Dermis microvascular lymphatic vessel endothelial cell (primary cell): Measurements from ENCODE around the gene SCN5A. TPM values are rescaled to one million over a fixed set of nuclear protein-coding genes. Genes with fewer than 3 reads are reported as not detected.

Experiments used
- DNase-seq, 2 donors: peaks; one replicate each; pipeline versions ENCODE4 v3.0.0 to v3.0.0-alpha.2; 2010; ENCODE audit warnings: low read depth in 2 of 2
- total RNA-seq: library from RNA; depleted of rRNA; stranded (reverse); fragments of >200 nt; gene quantifications from 2 replicates; pipeline ENCODE4 v1.2.1, GENCODE V29; 2014

Gene SCN5A
- 6.2 and 10.1 TPM in 2 replicates for total RNA-seq

GRCh38 chr3:38649500-38650247, at the start of gene SCN5A:
TSS of gene SCN5A (minus strand) at chr3:38649687. CDS start at chr3:38633307, 16,380 bp downstream.
- peak in 1 of 2 donors; percentile 60 for DNase-seq

DNA sequence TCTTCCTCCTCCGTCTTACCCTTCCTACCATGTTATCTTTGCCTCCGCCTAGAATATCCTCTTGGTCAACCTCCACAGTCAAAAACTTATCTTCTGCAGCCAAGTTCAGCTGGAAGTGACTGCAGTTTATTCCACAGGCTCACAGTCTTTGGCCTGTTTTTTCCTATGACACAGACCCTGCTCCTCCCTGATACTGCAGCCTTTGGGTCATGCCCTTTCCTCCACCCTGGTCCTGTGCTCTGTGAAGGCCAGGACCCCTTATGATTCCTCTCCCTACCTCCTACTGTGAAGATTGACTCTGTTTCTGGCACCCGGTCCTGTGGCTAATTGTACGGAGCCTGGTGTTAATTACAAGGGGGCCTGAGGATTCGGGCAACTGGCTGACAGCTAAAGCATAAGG, 49.3 kb upstream of the SCN5A start:
- DNase-seq, result no peak

GRCh38 chr3:38698061-38698460, 48.6 kb upstream of the SCN5A start:
- DNase-seq, result no peak

- no peak for DNase-seq
These were observed 46.5 kb upstream of the SCN5A start for GRCh38 chr3:38696034-38696433.

GRCh38 chr3:38690185-38690584, 40.7 kb upstream of the SCN5A start:
- DNase-seq, result peak in 1 of 2 donors; percentile 7

DNA sequence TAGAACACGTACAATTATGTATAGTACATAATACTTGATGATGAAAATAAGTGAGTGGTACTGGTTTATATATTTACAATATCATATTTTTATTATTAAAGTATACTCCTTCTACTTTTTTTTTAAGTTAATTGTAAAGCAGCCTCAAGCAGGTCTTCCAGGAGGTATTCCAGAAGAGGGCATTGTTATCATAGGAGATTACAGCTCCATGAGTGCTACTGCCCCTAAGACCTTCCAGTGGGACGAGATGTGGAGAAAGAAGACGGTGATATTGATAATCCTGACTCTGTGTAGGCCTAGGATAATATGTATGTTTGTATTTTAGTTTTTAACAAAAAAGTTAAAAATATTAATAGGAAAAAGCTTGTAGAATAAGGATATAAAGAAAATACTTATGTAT, 40.3 kb upstream of the SCN5A start:
- DNase-seq, result peak in 1 of 2 donors; percentile 6

GRCh38 chr3:38689346-38689745, 39.9 kb upstream of the SCN5A start:
- DNase-seq, result no peak

DNA sequence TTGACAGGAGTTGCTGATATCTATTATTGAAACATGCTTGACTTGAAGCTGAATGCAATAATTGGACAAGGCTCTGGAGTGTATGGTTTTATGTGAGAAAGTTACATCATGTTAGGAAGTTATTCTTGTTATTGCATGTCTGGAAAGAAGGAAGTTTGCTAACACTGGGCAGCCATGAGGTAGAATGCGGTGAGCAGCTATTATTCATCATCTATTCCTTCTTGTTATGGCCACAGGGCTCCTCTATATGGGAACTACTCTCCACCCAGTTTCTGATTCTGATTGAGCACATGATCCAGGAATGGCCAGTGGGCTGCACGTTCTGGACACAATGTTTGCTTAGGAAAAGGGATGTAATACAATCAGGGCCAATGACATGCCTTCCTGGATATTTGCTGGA, 37.8 kb upstream of the SCN5A start:
- DNase-seq, result no peak

GRCh38 chr3:38684546-38684945, 35.1 kb upstream of the SCN5A start:
- DNase-seq, result no peak

DNA sequence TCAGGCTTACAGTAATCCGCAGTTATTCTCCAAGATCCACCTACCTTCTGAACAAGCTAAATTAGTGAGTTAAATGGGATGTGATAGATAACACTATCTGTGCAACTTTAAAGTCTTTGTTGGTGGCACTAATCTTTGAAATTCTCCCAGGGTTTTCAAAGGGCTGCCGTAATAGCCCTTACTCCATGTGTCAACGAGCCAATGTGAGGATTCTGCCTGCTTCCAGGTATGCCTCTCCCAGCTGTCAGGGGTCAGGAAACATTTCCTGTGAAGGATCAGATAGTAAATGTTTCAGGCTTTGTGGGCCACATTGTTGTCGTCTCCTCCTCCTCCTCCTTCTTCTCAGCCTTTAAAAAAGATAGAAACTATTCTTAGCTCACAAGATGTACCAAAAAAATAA, 20.2 kb upstream of the SCN5A start:
- DNase-seq, result no peak

DNA sequence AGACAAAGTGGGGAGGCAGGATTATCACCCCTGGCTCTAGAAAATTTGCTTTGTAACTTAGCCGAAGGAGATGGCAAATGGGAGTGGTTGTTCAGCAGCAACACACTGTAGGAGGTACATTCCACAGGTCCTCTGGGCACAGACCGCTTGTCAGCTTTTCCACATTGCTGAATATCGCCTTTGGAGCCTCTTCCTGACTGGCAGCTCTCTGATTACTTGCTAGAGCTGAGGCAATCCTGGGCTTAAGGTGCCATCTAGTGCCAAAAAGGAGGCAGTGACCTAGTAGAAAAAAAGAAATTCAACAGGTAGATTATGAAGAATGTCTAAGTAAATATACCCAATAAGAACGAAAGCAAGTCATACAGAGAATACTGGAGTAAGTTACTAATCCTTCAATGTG, 13.1 kb upstream of the SCN5A start:
- DNase-seq, result peak; percentile 26 to 71

DNA sequence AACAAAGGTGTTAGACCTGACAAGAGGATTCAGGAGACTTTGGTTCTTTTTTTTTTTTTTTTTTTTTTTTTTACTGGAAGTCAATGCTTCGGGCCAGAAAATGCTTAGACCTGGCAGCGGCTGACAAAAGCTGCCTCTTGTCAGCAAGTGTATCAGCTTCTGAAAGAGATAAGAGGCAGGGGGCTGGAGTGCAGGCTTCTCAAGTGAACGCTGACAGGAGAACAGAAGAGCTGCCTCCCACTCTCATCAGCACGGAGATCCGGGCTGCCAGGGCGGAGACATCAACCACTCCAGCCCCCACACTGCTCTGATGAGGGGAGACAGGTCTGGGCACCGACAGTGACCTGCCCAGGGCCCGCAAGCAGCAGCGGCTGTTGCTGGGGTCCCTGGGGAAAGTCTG, 9.4 kb upstream of the SCN5A start:
- DNase-seq, result no peak

- no peak for DNase-seq
These were observed 7.9 kb upstream of the SCN5A start for GRCh38 chr3:38657369-38657768.

- DNase-seq, result peak; percentile 23 to 54
These were observed 6.3 kb upstream of the SCN5A start for GRCh38 chr3:38655708-38656300.

DNA sequence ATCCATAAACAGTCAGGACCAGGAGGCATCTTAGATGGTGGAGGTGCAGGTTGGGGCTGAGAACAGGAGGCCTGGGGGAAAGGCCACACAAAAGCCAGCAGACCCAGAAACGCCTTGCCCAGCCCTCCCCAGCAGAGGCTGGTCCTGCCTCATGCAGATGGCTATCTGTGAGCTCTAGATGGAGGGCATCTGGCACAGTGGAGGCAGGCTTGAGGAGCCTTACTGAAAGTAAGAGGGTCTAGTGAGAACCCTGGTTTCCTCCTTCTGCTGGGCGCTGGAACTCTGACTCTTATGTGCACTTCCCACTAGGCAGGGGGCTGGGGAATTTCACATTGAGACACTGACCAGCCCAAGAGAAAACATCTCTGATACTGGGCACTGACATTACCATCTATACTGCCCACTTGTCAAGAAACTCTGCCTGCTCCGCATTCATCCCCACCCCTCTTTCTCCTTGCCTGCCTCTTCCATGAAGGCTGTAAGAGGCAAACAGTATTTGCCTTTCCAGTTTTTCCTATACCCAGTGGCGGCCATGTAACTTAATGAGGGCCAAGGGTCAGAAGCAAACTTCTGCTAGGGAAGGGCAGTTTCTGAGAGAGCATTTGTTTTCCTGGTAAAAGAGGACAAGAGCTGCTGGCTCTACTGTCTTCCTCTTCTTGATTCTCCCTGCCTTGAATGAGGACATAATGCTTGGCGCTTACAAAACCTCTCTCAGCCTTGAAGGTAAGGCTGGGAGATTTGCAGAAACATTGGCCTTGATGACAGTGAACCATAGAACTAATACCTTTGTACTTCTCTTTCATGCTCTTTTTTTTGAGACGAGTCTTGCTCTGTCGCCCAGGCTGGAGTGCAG, 4.4 kb upstream of the SCN5A start:
- DNase-seq, result no peak

GRCh38 chr3:38652934-38653333, 3.4 kb upstream of the SCN5A start:
- no peak for DNase-seq

DNA sequence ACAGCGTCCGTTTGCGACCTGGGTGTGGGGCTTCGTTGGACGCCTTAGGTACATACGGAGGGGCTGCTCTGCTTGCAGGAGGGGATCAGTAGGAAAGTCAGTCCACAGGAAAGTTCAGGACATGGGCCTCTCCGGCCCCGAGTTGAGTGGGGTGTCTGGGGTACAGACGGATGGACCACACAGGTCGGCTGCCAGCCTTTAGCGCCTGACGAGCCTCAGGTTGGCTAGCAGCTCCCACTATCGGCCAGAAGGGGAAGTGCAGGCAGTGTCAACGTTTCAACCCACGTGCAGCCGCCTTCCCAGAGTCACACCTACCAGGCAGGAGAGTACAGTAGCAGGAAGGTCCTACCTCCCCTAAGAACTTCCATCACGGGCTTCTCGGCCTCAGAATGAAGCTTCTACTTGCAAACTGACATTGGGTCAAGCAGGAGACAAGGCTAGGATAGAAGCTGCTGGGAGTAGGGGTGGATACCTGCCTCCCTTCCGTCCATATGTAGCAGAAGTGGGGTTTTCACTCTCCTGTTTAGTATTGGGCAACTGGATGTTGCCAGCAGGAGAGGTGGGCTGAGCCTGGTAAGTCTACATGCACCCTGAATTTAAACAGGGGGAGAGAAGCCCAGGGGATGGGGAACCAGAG, 1.8 kb upstream of the SCN5A start:
- peak; percentile 49 to 73 for DNase-seq

DNA sequence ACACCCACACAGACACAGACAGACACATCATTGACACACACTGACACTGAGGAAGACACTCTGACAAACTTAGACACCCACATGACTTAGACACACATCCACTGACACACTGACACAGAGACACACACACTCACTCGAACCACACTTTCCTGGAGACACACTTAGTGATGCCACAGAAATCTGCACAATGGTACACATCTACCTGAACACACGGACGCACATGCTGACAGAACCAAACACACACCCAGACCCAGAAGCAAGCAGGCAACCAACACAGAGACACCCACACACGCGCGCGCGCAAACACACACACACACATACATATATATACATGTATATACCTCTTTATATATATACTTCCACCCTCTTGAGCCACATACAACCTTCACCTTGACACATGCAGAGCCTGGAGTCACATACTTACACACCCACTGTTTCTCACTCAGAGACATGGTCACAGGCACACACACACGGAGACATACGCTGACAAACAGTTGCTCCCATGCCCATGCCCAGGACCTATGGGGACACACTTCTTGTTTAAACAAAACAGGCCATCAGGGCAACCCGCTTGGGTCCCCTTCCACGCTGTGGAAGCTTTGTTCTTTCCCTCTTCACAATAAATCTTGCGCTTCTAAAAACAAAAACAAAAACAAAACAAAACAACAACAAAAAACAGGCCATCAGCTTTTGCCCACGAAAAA, 913 bp upstream of the SCN5A start:
- no peak for DNase-seq

DNA sequence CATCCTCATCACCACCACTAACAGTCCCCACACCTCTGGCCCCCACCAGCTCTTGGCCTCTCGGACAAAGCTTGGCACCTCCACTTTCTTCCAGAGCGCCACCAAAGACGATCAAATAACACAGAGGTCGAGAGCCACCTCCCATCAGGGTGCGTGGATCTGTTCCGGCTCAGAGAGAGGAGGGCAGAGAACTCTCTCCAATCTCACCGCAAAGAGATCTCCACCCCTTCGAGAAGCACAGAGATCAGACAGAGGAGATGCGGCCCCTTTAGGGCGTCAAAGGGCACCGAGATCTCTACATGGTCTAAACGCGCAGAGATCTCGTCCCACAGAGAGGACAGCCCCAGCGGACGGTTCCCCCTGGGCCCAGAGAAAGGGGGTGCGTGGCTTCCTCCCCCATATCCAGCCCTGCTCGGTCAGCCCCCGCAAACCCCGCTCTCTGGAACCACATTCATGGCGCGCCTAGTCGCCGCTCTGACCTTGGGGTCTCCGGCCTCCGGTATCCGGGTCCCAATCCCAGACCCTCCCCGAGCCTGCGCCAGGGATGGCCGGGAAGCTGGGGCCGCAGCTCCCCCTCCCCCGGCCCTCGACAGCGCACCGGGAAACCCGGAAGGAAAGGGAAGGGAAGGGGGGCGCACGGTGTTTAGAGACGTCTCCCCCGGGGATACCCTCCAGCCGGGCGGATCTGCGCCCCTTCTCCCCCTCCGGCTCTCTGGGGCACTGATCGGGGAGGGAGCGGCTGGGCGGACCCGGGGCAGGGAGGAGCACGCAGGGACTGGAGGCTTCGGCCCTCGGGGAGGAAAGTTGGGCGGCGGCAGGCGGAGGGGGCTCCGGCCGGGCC, 608 bp downstream of the SCN5A start:
- no peak for DNase-seq

DNA sequence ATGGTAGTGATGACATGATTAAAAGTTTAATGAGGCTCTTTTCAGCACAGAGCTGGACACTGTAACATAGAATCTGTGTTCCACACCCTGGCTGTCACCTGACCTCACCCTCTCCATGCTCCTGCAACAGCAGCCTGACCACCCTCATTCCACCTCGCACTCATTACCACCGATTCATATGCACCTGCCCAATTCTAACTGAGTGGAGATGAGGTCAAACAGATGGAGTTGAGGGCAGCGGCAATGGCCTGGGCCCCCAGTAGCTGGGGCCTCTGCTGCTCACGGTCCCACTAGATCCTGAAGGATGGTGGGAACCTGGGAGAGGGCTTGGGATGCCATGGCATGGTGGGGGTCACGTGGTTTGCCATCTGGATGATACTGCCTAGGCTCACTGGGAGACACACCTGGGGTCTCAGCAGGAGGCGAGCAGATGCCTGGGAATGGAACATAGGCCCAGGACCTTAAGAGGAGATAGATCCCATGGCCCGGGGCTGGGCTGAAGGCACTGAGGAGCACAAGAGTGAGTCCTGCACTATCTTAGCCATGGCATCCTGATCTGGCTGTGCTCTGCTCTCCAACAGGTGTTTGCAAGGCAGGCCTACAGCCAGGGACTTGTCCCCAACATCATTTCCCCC, 1.3 kb downstream of the SCN5A start:
- no peak for DNase-seq
